Left lung (tissue), 10 donors: Measurements from ENCODE around the gene MTA1. TPM values are rescaled to one million over a fixed set of nuclear protein-coding genes. Genes with fewer than 3 reads are reported as not detected.

Source experiments
- ATAC-seq: fragments of 200-7000 bp; cut with Tn5 transposase; one replicate; pipeline ENCODE4 v1.9.1; 2020; ENCODE audit warnings: moderate library complexity
- DNase-seq, 4 donors: peaks; one replicate each; pipeline ENCODE4 v3.0.0-alpha.2; 2013 to 2020
- H3K27ac ChIP-seq, 2 donors: fragments of 200-600 bp; sonication (generic) in 1 of 2; one replicate each; pipeline versions ENCODE4 v1.5.0 to v1.8.0; 2020 to 2021
- H3K27me3 ChIP-seq, 2 donors: fragments of 200-600 bp; sonication (generic) in 1 of 2; one replicate each; pipeline versions ENCODE4 v1.5.0 to v1.8.0; 2020 to 2021
- H3K36me3 ChIP-seq, 2 donors: fragments of 200-600 bp; sonication (generic) in 1 of 2; one replicate each; pipeline versions ENCODE4 v1.5.0 to v1.8.0; 2020 to 2021
- H3K4me1 ChIP-seq, 2 donors: fragments of 200-600 bp; one replicate each; pipeline ENCODE4 v1.8.0; 2021
- H3K4me3 ChIP-seq, 2 donors: fragments of 200-600 bp; sonication (generic) in 1 of 2; one replicate each; pipeline versions ENCODE4 v1.5.0 to v1.8.0; 2020 to 2021; ENCODE audit warnings: mild to moderate bottlenecking in 1 of 2
- H3K9me3 ChIP-seq, 2 donors: fragments of 200-600 bp; sonication (generic) in 1 of 2; one replicate each; pipeline versions ENCODE4 v1.5.0 to v1.8.0; 2020 to 2021
- intact Hi-C, 2 donors: fragments of 100-400 bp; cut with DNase I; formaldehyde crosslinking; loops; one replicate each; pipeline versions ENCODE4 v1.11.2 to v1.14.2; 2022
- polyA plus RNA-seq, 6 donors: library from polyadenylated mRNA; unstranded; fragments of 120-200 nt; gene quantifications; one replicate each; pipeline ENCODE4 v1.2.1, GENCODE V29; 2013; ENCODE audit not compliant: insufficient read length in 6 of 6
- total RNA-seq, 2 donors: library from RNA; stranded (reverse); fragmentation: NEBNext Ultra II Directional; extraction: Animal tissue kit (Norgen Biotek cat#: 25700); gene quantifications; one replicate each; pipeline ENCODE4 v1.2.1, GENCODE V29; 2021
- TF ChIP-seq, protein P1 (sequence below), 2 donors: fragments of 200-600 bp; sonication (generic) in 1 of 2; IDR thresholded peaks; one replicate each; pipeline versions ENCODE4 v1.5.0 to v1.8.0; 2021; ENCODE audit warnings: antibody characterized with exemption in 2 of 2
- donor health status: DM: no; HTN: yes; CAD: no.
- donor health status: DM: no; HTN: no; CAD: no.

The MTA1 gene
- total and polyA plus RNA-seq, 8 donors: 60.6 to 165 (median 118) TPM

DNA sequence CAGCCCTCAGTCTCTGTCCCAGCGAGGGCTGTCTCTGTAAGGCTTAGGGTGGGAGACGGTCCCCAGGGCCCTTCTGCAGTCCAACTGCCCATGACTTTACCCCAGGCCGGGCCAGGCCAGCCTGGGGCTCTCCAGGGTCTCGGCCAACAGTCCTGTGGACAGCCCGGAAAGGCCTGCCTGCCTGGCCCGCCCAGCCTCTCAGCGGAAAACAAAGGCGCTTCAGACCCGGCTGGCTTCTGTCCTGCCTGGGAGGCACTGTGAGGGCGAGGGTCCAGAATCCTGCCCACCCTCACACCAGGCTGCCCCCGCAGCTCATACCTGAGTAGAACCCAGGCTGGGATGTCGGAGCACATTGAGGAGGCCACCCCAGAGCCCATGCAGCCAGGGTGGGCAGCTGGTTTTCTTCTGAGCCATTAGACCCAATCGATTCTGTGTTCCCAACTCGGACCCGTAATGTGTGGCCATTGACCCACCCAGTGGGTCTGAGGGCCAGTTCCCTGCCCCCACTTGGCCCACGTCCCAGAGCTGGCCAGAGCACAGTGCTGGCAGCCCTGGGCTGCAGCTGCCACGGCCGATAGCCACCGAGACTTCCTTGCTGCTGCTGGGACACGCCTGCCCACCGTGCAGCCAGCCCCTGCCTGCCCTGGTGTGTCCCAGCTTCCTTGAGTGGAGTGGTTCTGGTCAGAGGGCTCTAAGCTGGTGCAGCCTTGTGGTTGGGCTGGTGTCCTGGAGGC lies 56.6 kb downstream of the MTA1 start:
- Histone ChIP-seq H3K27me3 (peaks cover 0 to 84% of the 10 kb centered on the region in 2 donors), H3K36me3 (peaks cover 0 to 18% of the 10 kb centered on the region in 2 donors), H3K4me3 (peak overlapping the region; percentile 59 to 94), H3K4me1 (peaks cover 43 to 81% of the 10 kb centered on the region in 2 donors), H3K9me3 (no peaks in the 10 kb centered on the region), H3K27ac (peak overlapping the region; percentile 92 to 94)
- intact Hi-C loops: no loop called here
- TF ChIP-seq, protein P1, sequence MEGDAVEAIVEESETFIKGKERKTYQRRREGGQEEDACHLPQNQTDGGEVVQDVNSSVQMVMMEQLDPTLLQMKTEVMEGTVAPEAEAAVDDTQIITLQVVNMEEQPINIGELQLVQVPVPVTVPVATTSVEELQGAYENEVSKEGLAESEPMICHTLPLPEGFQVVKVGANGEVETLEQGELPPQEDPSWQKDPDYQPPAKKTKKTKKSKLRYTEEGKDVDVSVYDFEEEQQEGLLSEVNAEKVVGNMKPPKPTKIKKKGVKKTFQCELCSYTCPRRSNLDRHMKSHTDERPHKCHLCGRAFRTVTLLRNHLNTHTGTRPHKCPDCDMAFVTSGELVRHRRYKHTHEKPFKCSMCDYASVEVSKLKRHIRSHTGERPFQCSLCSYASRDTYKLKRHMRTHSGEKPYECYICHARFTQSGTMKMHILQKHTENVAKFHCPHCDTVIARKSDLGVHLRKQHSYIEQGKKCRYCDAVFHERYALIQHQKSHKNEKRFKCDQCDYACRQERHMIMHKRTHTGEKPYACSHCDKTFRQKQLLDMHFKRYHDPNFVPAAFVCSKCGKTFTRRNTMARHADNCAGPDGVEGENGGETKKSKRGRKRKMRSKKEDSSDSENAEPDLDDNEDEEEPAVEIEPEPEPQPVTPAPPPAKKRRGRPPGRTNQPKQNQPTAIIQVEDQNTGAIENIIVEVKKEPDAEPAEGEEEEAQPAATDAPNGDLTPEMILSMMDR (IDR thresholded peaks at IDR 0.05): no peak
- DNase-seq (peak in 2 of 4 donors; percentile 53 to 67), ATAC-seq (peak; percentile 9)

DNA sequence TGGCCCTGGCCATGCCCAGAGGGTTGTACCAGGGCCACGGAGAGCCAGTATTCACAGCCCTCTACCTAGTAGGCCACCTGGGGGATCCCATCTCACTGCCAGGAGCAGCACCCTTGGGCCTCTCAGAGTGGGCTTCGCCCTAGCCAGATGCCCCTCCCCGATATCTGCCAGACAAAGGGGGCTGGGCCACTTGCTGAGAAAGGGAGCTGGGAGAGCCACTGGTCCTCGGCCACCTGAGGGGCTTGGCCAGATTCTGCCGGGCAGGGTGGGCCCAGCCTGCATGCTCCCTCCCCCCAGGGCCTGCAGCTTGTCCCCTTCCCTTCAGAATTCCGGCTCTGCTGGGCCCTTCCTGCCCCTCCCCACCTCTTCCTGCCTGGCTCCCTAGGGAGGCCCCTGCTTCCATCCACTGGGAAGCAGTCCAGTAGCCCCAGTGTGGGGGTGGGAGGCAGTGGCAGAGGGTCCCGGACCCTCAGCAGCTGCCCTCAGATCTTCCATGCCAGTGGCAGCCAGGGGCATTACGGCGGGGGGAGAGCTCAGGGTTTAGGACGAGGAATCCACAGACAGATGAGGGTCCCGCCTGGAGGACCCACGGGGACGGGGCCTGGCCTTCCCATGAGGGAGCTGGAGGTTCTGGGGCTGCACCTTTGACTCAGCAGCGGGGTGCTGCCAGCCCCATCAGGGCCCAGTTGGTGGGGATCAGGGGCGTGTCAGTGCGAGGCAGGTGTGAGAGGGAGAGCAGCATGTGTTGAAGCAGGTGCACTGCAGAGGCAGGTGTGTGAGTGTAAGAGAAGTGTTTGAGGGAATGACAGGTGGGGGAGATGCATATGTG lies 57.4 kb downstream of the MTA1 start:
- no peak for DNase-seq

DNA sequence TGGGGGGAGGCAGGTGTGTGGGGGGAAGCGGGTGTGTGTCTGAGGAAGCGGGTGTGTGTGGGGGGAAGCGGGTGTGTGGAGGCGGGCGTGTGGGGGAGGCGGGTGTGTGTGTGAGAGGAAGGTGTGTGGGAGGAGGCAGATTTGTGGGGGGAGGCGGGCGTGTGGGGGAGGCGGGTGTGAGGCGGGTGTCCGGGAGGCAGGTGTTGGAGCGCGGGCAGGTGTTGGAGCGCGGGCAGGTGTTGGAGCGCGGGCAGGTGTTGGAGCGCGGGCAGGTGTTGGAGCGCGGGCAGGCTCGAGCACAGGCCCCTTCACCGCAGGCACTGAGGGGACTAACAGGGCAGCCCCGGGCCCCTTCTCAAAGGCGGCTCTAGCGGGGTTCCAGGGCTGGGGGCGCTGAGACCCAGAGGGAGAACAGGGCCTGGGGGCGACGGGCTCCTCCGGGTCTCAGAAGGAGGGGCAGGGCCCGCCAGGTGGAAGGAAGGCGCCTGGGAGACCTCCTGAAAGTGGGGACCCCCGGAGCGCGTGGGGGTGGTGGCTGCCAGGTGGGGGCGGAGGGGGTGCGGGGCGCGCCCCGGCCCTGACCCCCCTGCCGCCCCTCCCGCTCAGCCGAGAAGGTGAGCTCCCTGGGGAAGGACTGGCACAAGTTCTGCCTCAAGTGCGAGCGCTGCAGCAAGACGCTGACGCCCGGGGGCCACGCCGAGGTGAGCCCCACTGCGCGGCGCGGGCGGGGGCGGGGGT lies 58.2 kb downstream of the MTA1 start:
- DNase-seq (peak in 1 of 4 donors; percentile 65), ATAC-seq (no peak)
- no peaks in the 10 kb centered on the region for H3K9me3 ChIP-seq
- peaks cover 0 to 94% of the 10 kb centered on the region in 2 donors for H3K27me3 ChIP-seq
- peak overlapping the region in 1 of 2 donors; percentile 59 for H3K4me3 ChIP-seq
- peaks cover 44 to 82% of the 10 kb centered on the region in 2 donors for H3K4me1 ChIP-seq
- peaks cover 0 to 18% of the 10 kb centered on the region in 2 donors for H3K36me3 ChIP-seq
- intact Hi-C loops: no loop called here
- TF ChIP-seq, protein P1 (IDR thresholded peaks at IDR 0.05): no peak
- H3K27ac ChIP-seq: peak overlapping the region in 1 of 2 donors; percentile 92

More for the DNA sequence above, 57.4 kb downstream of the MTA1 start:
- H3K27me3 ChIP-seq: peaks cover 0 to 92% of the 10 kb centered on the region in 2 donors
- peaks cover 44 to 82% of the 10 kb centered on the region in 2 donors for H3K4me1 ChIP-seq
- H3K36me3 ChIP-seq: peaks cover 0 to 18% of the 10 kb centered on the region in 2 donors
- H3K27ac ChIP-seq: peak overlapping the region; percentile 92 to 94
- no peak for ATAC-seq
- H3K4me3 ChIP-seq: peak overlapping the region; percentile 59 to 94
- intact Hi-C loops: no loop called here
- TF ChIP-seq, protein P1 (IDR thresholded peaks at IDR 0.05): no peak
- no peaks in the 10 kb centered on the region for H3K9me3 ChIP-seq

DNA sequence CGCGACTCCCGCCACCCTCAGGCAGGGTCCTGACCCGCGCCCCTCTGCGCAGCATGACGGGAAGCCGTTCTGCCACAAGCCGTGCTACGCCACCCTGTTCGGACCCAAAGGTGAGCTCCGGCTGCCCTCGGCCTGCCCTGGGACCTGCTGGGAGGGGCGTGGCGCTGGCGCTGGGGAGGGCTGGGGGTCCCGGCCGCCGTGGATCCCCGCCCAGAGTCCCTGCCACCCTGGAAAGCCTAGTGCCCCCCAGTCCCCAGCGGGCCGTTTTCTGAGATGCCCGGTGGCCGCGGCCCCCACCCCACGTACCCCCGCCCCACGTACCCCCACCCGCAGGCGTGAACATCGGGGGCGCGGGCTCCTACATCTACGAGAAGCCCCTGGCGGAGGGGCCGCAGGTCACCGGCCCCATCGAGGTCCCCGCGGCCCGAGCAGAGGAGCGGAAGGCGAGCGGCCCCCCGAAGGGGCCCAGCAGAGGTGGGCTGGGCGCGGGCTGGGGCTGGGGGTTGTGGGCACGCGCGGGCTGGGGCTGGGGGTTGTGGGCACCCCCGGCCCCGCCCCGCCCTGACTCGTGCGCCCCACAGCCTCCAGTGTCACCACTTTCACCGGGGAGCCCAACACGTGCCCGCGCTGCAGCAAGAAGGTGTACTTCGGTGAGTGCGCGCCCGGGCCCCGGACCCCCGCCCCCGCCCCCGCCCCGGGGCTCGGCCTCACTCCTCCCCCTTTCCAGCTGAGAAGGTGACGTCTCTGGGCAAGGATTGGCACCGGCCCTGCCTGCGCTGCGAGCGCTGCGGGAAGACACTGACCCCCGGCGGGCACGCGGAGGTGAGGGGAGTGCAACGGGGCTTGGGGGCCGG lies 59.0 kb downstream of the MTA1 start:
- H3K4me1 ChIP-seq: peaks cover 45 to 82% of the 10 kb centered on the region in 2 donors
- H3K27ac ChIP-seq: peak overlapping the region in 1 of 2 donors; percentile 18
- DNase-seq: no peak

More for the DNA sequence above, 59.0 kb downstream of the MTA1 start:
- peaks cover 0 to 86% of the 10 kb centered on the region in 2 donors for H3K27me3 ChIP-seq
- intact Hi-C loops: no loop called here
- TF ChIP-seq, protein P1 (IDR thresholded peaks at IDR 0.05): no peak
- H3K9me3 ChIP-seq: no peaks in the 10 kb centered on the region
- ATAC-seq: no peak
- H3K36me3 ChIP-seq: peaks cover 0 to 18% of the 10 kb centered on the region in 2 donors
- H3K4me3 ChIP-seq: no peak overlapping the region
